HG02588 (cell line): ENCODE results near the gene KATNA1.

Experiments
- ATAC-seq: cut with Tn5 transposase; IDR thresholded peaks from one replicate; pipeline ENCODE4 v1.9.1; 2021; ENCODE audit warnings: mild to moderate bottlenecking, moderate library complexity; ENCODE audit not compliant: unreplicated experiment

KATNA1 gene

GRCh38 chr6:149545258-149545753 lies 103.2 kb downstream of the KATNA1 start:
- peak; percentile 25 for ATAC-seq
